Measurements from ENCODE around the gene NID1. TPM values are rescaled to one million over a fixed set of nuclear protein-coding genes. Genes with fewer than 3 reads are reported as not detected.

NID1 gene
- polyA plus RNA-seq, 1 donor (not counting 4 experiments of a cell fraction or from before 2014, with no cell fraction given) = 1.8 TPM

GRCh38 chr1:236081546-236082227, 16.8 kb upstream of the NID1 start:
- Histone ChIP-seq H3K27me3 (ENCODE audit: control insufficient read depth, extremely low read depth, insufficient read depth, low read length) (no peaks in the 10 kb centered on the region), H3K9me3 (ENCODE audit: control insufficient read depth, low read depth, low read length) (no peaks in the 10 kb centered on the region), H2AFZ (ENCODE audit: control insufficient read depth, low read length) (no peak overlapping the region), H3K27ac (ENCODE audit: control insufficient read depth, insufficient read depth, low read length) (no peak overlapping the region), H3K4me2 (ENCODE audit: control insufficient read depth, extremely low read depth, insufficient read depth, low read depth, low read length) (no peak overlapping the region), H3K9ac (ENCODE audit: control insufficient read depth, extremely low read depth, insufficient read depth, low read length) (no peak overlapping the region), H3K4me3 (ENCODE audit: control insufficient read depth in 2 of 3, extremely low read depth in 1 of 3, insufficient read depth in 2 of 3, low read depth in 1 of 3, low read length in 3 of 3) (no peak overlapping the region), H3K4me1 (ENCODE audit: control insufficient read depth, extremely low read depth, insufficient read depth, low read length) (peaks cover 22% of the 10 kb centered on the region), H3K36me3 (ENCODE audit: control insufficient read depth in 2 of 2, extremely low read depth in 1 of 2, insufficient read depth in 2 of 2, low read length in 2 of 2) (no peaks in the 10 kb centered on the region), H4K20me1 (ENCODE audit: control insufficient read depth, extremely low read depth, insufficient read depth, low read length) (no peaks in the 10 kb centered on the region), H3K9me1 (ENCODE audit: control insufficient read depth, extremely low read depth, insufficient read depth, low read length) (no peaks in the 10 kb centered on the region), H3K79me2 (ENCODE audit: control insufficient read depth, insufficient read depth, low read length) (no peaks in the 10 kb centered on the region)
- FAIRE-seq (no peak), DNase-seq (ENCODE audit: low read depth, low spot score) (no peak)
- dilution Hi-C loops (cut with MboI; ENCODE audit: extremely low pct_ligation_motif_present, low sequenced_read_pairs) = no loop called here
- TF ChIP-seq EZH2 (IDR thresholded peaks at IDR 0.05; ENCODE audit: low read length) = no peak
- TF ChIP-seq, protein P1, sequence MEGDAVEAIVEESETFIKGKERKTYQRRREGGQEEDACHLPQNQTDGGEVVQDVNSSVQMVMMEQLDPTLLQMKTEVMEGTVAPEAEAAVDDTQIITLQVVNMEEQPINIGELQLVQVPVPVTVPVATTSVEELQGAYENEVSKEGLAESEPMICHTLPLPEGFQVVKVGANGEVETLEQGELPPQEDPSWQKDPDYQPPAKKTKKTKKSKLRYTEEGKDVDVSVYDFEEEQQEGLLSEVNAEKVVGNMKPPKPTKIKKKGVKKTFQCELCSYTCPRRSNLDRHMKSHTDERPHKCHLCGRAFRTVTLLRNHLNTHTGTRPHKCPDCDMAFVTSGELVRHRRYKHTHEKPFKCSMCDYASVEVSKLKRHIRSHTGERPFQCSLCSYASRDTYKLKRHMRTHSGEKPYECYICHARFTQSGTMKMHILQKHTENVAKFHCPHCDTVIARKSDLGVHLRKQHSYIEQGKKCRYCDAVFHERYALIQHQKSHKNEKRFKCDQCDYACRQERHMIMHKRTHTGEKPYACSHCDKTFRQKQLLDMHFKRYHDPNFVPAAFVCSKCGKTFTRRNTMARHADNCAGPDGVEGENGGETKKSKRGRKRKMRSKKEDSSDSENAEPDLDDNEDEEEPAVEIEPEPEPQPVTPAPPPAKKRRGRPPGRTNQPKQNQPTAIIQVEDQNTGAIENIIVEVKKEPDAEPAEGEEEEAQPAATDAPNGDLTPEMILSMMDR (optimal IDR thresholded peaks at IDR 0.05 in 1 of 3, IDR thresholded peaks at IDR 0.05 in 1 of 3, conservative IDR thresholded peaks at IDR 0.05 in 1 of 3; ENCODE audit: extremely low read depth in 1 of 3, insufficient read depth in 2 of 3, low read length in 3 of 3) = no peak

DNA sequence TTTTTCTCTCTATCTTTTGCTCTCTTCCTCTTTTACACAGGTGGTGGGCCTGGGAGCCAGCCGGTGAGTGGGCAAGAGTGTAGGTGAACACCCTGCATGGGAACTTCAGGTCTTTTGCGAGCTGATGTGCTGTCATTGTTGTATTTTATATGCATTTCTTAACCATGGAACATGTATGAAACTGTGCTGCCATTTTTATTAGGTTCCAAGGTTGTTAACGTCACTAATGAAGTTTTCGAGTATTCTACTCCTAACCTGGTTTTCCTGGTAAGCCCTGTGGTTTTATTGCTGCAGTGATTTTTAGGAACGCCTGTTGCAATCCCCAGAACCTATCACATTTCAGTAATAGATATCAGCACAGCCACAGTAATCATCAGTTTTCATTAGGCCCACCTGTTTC, 14.8 kb upstream of the NID1 start:
- Histone ChIP-seq H3K9me1 (ENCODE audit: control insufficient read depth, extremely low read depth, insufficient read depth, low read length) (no peaks in the 10 kb centered on the region), H4K20me1 (ENCODE audit: control insufficient read depth, extremely low read depth, insufficient read depth, low read length) (no peaks in the 10 kb centered on the region), H3K4me2 (ENCODE audit: control insufficient read depth, extremely low read depth, insufficient read depth, low read depth, low read length) (no peak overlapping the region), H2AFZ (ENCODE audit: control insufficient read depth, low read length) (no peak overlapping the region), H3K36me3 (ENCODE audit: control insufficient read depth in 2 of 2, extremely low read depth in 1 of 2, insufficient read depth in 2 of 2, low read length in 2 of 2) (no peaks in the 10 kb centered on the region), H3K9ac (ENCODE audit: control insufficient read depth, extremely low read depth, insufficient read depth, low read length) (no peak overlapping the region), H3K27me3 (ENCODE audit: control insufficient read depth, extremely low read depth, insufficient read depth, low read length) (no peaks in the 10 kb centered on the region), H3K4me3 (ENCODE audit: control insufficient read depth in 2 of 3, extremely low read depth in 1 of 3, insufficient read depth in 2 of 3, low read depth in 1 of 3, low read length in 3 of 3) (no peak overlapping the region), H3K79me2 (ENCODE audit: control insufficient read depth, insufficient read depth, low read length) (no peaks in the 10 kb centered on the region), H3K27ac (ENCODE audit: control insufficient read depth, insufficient read depth, low read length) (no peak overlapping the region), H3K4me1 (ENCODE audit: control insufficient read depth, extremely low read depth, insufficient read depth, low read length) (peaks cover 22% of the 10 kb centered on the region), H3K9me3 (ENCODE audit: control insufficient read depth, low read depth, low read length) (no peaks in the 10 kb centered on the region)
- dilution Hi-C loops (cut with MboI; ENCODE audit: extremely low pct_ligation_motif_present, low sequenced_read_pairs) = no loop called here
- no peak for TF ChIP-seq EZH2 (IDR thresholded peaks at IDR 0.05; ENCODE audit: low read length)
- TF ChIP-seq, protein P1 (optimal IDR thresholded peaks at IDR 0.05 in 1 of 3, IDR thresholded peaks at IDR 0.05 in 1 of 3, conservative IDR thresholded peaks at IDR 0.05 in 1 of 3; ENCODE audit: extremely low read depth in 1 of 3, insufficient read depth in 2 of 3, low read length in 3 of 3) = no peak
- no peak for DNase-seq (ENCODE audit: low read depth, low spot score)
- no peak for FAIRE-seq

Data from keratinocyte (primary cell).